ENCODE measurements around the gene WDR37. TPM values are rescaled to one million over a fixed set of nuclear protein-coding genes. Genes with fewer than 3 reads are reported as not detected.

Gene WDR37
- total and polyA plus RNA-seq, 2 donors from 2014 or later, result 6.0 to 23.5 TPM

DNA sequence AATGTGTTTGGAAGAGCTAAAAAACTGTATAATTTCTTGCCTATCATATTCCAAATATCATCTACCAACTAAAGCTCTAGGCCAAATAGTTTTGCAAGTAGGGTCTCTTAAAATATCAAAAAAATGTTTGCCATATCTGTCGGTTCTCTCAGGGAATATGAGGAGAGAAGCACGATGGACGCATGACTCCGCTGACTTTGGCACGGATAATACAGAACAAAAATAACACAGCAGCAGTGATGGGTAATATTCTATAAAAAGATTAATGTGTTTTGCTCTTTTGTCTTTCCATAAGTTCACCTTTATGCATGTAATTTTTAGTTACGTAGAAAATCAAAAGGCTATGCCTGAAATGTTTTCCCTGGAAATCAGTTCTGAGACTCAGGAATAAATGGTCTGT is 29.6 kb upstream of the WDR37 start:
- intact Hi-C loops (cut with DNase I), result no loop called here
- Histone ChIP-seq H3K27ac (ENCODE audit: low read depth in 2 of 2, low read length in 2 of 2) (no peak overlapping the region), H3K9me3 (ENCODE audit: control insufficient read depth in 2 of 3, insufficient read depth in 1 of 3, low read length in 3 of 3) (no peaks in the 10 kb centered on the region), H3K36me3 (ENCODE audit: control insufficient read depth in 2 of 3, insufficient read depth in 3 of 3, low read length in 3 of 3) (no peaks in the 10 kb centered on the region), H3K9ac (ENCODE audit: low read length in 3 of 3) (no peak overlapping the region), H3K4me3 (ENCODE audit: low read length in 3 of 3) (no peak overlapping the region), H3K4me1 (ENCODE audit: control insufficient read depth in 2 of 3, insufficient read depth in 2 of 3, low read depth in 1 of 3, low read length in 3 of 3) (no peaks in the 10 kb centered on the region), H3K27me3 (ENCODE audit: control insufficient read depth, insufficient read depth, low read length) (no peaks in the 10 kb centered on the region)
- FAIRE-seq, result no peak
- no peak for DNase-seq
- TF ChIP-seq, protein P1, sequence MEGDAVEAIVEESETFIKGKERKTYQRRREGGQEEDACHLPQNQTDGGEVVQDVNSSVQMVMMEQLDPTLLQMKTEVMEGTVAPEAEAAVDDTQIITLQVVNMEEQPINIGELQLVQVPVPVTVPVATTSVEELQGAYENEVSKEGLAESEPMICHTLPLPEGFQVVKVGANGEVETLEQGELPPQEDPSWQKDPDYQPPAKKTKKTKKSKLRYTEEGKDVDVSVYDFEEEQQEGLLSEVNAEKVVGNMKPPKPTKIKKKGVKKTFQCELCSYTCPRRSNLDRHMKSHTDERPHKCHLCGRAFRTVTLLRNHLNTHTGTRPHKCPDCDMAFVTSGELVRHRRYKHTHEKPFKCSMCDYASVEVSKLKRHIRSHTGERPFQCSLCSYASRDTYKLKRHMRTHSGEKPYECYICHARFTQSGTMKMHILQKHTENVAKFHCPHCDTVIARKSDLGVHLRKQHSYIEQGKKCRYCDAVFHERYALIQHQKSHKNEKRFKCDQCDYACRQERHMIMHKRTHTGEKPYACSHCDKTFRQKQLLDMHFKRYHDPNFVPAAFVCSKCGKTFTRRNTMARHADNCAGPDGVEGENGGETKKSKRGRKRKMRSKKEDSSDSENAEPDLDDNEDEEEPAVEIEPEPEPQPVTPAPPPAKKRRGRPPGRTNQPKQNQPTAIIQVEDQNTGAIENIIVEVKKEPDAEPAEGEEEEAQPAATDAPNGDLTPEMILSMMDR (IDR thresholded peaks at IDR 0.05; ENCODE audit: borderline replicate concordance, extremely low read depth, insufficient read depth), result no peak

DNA sequence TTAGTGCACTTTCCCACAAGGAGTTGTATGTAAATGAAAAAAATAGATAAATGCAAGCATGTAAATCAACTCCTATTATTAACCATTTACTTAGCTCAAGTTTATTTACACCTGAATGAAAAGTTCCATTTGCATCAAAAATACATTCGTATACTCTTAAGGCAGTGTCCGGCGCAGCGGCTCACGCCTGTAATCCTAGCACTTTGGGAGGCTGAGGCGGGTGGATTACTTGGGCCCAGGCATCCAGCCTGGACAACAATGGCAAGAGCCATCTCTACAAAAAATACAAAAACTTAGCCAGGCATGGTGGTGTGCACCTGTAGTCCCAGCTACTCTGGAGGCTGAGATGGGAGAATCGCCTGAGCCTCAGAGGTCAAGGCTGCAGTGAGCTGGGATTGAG is 26.3 kb upstream of the WDR37 start:
- TF ChIP-seq, protein P1 (IDR thresholded peaks at IDR 0.05; ENCODE audit: borderline replicate concordance, extremely low read depth, insufficient read depth), result no peak
- no peak for FAIRE-seq
- no peak for DNase-seq

DNA sequence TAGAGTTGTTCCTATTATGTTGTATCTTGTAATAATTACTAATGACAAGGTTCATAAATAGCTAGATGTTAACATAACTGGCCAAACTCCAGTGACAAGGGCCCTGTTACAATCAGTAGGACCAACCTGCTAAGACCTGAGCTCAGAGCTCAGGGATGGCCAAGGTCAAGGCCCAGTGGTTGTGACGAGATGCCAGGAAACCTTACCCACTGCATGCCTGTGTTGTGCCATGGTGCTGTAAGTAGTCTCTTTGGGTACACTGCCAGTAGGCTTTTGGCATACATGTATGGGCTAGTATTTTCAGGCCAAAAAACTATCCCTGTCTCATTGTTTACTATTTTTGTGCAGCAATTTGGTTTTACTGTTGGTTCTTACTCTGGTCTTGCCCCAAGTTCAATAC is 22.6 kb upstream of the WDR37 start:
- Histone ChIP-seq H3K4me3 (ENCODE audit: low read length in 3 of 3) (no peak overlapping the region), H3K27me3 (ENCODE audit: control insufficient read depth, insufficient read depth, low read length) (no peaks in the 10 kb centered on the region), H3K9me3 (ENCODE audit: control insufficient read depth in 2 of 3, insufficient read depth in 1 of 3, low read length in 3 of 3) (no peaks in the 10 kb centered on the region), H3K27ac (ENCODE audit: low read depth in 2 of 2, low read length in 2 of 2) (no peak overlapping the region), H3K9ac (ENCODE audit: low read length in 3 of 3) (no peak overlapping the region), H3K4me1 (ENCODE audit: control insufficient read depth in 2 of 3, insufficient read depth in 2 of 3, low read depth in 1 of 3, low read length in 3 of 3) (no peaks in the 10 kb centered on the region), H3K36me3 (ENCODE audit: control insufficient read depth in 2 of 3, insufficient read depth in 3 of 3, low read length in 3 of 3) (peaks cover 0 to 4% (median 3%) of the 10 kb centered on the region in 3 donors)
- TF ChIP-seq, protein P1 (IDR thresholded peaks at IDR 0.05; ENCODE audit: borderline replicate concordance, extremely low read depth, insufficient read depth), result no peak
- FAIRE-seq, result no peak
- intact Hi-C loops (cut with DNase I), result no loop called here
- DNase-seq, result no peak

More for the DNA sequence above, 26.3 kb upstream of the WDR37 start:
- no peak overlapping the region for H3K4me3 ChIP-seq (ENCODE audit: low read length in 3 of 3)
- H3K27ac ChIP-seq (ENCODE audit: low read depth in 2 of 2, low read length in 2 of 2), result no peak overlapping the region
- H3K36me3 ChIP-seq (ENCODE audit: control insufficient read depth in 2 of 3, insufficient read depth in 3 of 3, low read length in 3 of 3), result no peaks in the 10 kb centered on the region
- no peaks in the 10 kb centered on the region for H3K9me3 ChIP-seq (ENCODE audit: control insufficient read depth in 2 of 3, insufficient read depth in 1 of 3, low read length in 3 of 3)
- no peaks in the 10 kb centered on the region for H3K27me3 ChIP-seq (ENCODE audit: control insufficient read depth, insufficient read depth, low read length)
- intact Hi-C loops (cut with DNase I), result no loop called here
- no peak overlapping the region for H3K9ac ChIP-seq (ENCODE audit: low read length in 3 of 3)
- no peaks in the 10 kb centered on the region for H3K4me1 ChIP-seq (ENCODE audit: control insufficient read depth in 2 of 3, insufficient read depth in 2 of 3, low read depth in 1 of 3, low read length in 3 of 3)

DNA sequence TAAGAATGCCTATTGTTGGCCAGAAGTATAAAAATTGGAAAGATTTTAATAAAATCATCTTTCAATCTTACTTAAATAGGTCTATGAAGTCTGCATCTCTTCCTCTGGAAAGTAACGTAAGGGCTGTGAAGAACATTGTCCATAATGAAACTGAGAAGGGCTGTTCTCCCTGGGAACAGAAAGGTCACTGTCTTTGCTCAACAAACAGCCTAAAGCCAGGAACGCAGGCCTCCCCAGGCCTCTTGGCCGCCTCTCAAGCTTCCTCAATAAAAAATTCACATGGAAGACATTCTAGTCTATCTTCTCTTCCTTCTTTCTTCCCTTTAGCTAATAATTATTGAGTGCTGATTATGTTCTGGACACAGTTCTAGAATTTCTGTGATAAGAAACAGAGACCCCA is 21.4 kb upstream of the WDR37 start:
- H3K4me1 ChIP-seq (ENCODE audit: control insufficient read depth in 2 of 3, insufficient read depth in 2 of 3, low read depth in 1 of 3, low read length in 3 of 3), result no peaks in the 10 kb centered on the region
- peaks cover 0 to 4% (median 3%) of the 10 kb centered on the region in 3 donors for H3K36me3 ChIP-seq (ENCODE audit: control insufficient read depth in 2 of 3, insufficient read depth in 3 of 3, low read length in 3 of 3)
- DNase-seq, result no peak
- intact Hi-C loops (cut with DNase I), result no loop called here
- H3K9ac ChIP-seq (ENCODE audit: low read length in 3 of 3), result no peak overlapping the region
- no peak overlapping the region for H3K4me3 ChIP-seq (ENCODE audit: low read length in 3 of 3)
- TF ChIP-seq, protein P1 (IDR thresholded peaks at IDR 0.05; ENCODE audit: borderline replicate concordance, extremely low read depth, insufficient read depth), result no peak
- no peak for FAIRE-seq
- H3K9me3 ChIP-seq (ENCODE audit: control insufficient read depth in 2 of 3, insufficient read depth in 1 of 3, low read length in 3 of 3), result no peaks in the 10 kb centered on the region
- H3K27ac ChIP-seq (ENCODE audit: low read depth in 2 of 2, low read length in 2 of 2), result no peak overlapping the region
- H3K27me3 ChIP-seq (ENCODE audit: control insufficient read depth, insufficient read depth, low read length), result no peaks in the 10 kb centered on the region

All from kidney (tissue), 14 donors.